Keratinocyte (primary cell): ENCODE data around the gene TOGARAM1. TPM values are rescaled to one million over a fixed set of nuclear protein-coding genes. Genes with fewer than 3 reads are reported as not detected.

Source experiments
- DNase-seq: peaks from one replicate; pipeline ENCODE4 v3.0.0-alpha.2; 2011; ENCODE audit warnings: low read depth, missing footprints, low spot score
- FAIRE-seq: peaks from 2 replicates; lab custom pipeline; 2011; peaks lifted over from hg19 to GRCh38; lab: Jason Lieb, UNC
- H2AFZ ChIP-seq: 2 replicates; pipeline ENCODE4 v1.6.0; 2012; ENCODE audit warnings: low read length, control low read depth, inconsistent platforms; ENCODE audit not compliant: control insufficient read depth
- H3K27ac ChIP-seq: 2 replicates; pipeline ENCODE4 v1.5.1; 2011; ENCODE audit warnings: low read length; ENCODE audit not compliant: control insufficient read depth, insufficient read depth
- H3K27me3 ChIP-seq: 3 replicates; pipeline ENCODE4 v1.6.0; 2011; ENCODE audit warnings: low read length; ENCODE audit not compliant: control insufficient read depth, insufficient read depth; ENCODE audit errors: extremely low read depth
- H3K36me3 ChIP-seq, 2 experiments: 2 replicates in 1 of 2; 3 replicates in 1 of 2; pipeline ENCODE4 v1.5.1; 2011; ENCODE audit warnings: low read length in 2 of 2, mild to moderate bottlenecking in 1 of 2; ENCODE audit not compliant: control insufficient read depth in 2 of 2, insufficient read depth in 2 of 2; ENCODE audit errors: extremely low read depth in 1 of 2
- H3K4me1 ChIP-seq: 3 replicates; pipeline ENCODE4 v1.5.1; 2011; ENCODE audit warnings: low read length; ENCODE audit not compliant: control insufficient read depth, insufficient read depth; ENCODE audit errors: extremely low read depth
- H3K4me2 ChIP-seq: 3 replicates; pipeline ENCODE4 v1.6.0; 2011; ENCODE audit warnings: low read depth, low read length; ENCODE audit not compliant: control insufficient read depth, insufficient read depth; ENCODE audit errors: extremely low read depth
- H3K4me3 ChIP-seq, 3 experiments: fragments of 200-600 bp in 1 of 3; sonication (generic) in 1 of 3; 2 replicates in 2 of 3; 3 replicates in 1 of 3; pipeline ENCODE4 v1.5.1; 2011 to 2016; ENCODE audit warnings: low read length in 3 of 3, mild to moderate bottlenecking in 3 of 3, control low read depth in 2 of 3, inconsistent platforms in 1 of 3, low read depth in 1 of 3, mixed read lengths in 1 of 3, mixed run types in 1 of 3, moderate library complexity in 1 of 3; ENCODE audit not compliant: control insufficient read depth in 2 of 3, insufficient read depth in 2 of 3; ENCODE audit errors: extremely low read depth in 1 of 3
- H3K79me2 ChIP-seq: 2 replicates; pipeline ENCODE4 v1.6.0; 2012; ENCODE audit warnings: low read length; ENCODE audit not compliant: control insufficient read depth, insufficient read depth
- H3K9ac ChIP-seq: 3 replicates; pipeline ENCODE4 v1.6.0; 2011; ENCODE audit warnings: low read length; ENCODE audit not compliant: control insufficient read depth, insufficient read depth; ENCODE audit errors: extremely low read depth
- H3K9me1 ChIP-seq: 3 replicates; pipeline ENCODE4 v1.6.0; 2011; ENCODE audit warnings: low read length; ENCODE audit not compliant: control insufficient read depth, insufficient read depth; ENCODE audit errors: extremely low read depth
- H3K9me3 ChIP-seq: 2 replicates; pipeline ENCODE4 v1.5.1; 2012; ENCODE audit warnings: low read depth, low read length; ENCODE audit not compliant: control insufficient read depth
- H4K20me1 ChIP-seq: 3 replicates; pipeline ENCODE4 v1.6.0; 2011; ENCODE audit warnings: low read length; ENCODE audit not compliant: control insufficient read depth, insufficient read depth; ENCODE audit errors: extremely low read depth
- EZH2 ChIP-seq: IDR thresholded peaks from one replicate; pipeline ENCODE4 v1.6.1; 2012; ENCODE audit warnings: inconsistent platforms, mild to moderate bottlenecking, low read length, moderate library complexity
- dilution Hi-C: fragments of 300-500 bp; cut with MboI; formaldehyde crosslinking; loops from one replicate; pipeline ENCODE4 v1.7.0; 2020; ENCODE audit warnings: low sequenced_read_pairs; ENCODE audit not compliant: extremely low pct_ligation_motif_present
- polyA plus RNA-seq, 5 experiments: library from polyadenylated mRNA; depleted of rRNA in 3 of 5; stranded (reverse) in 3 of 5; stranded (forward) in 1 of 5; unstranded in 1 of 5; fragments of >200 nt; gene quantifications; 1 replicate in 1 of 5; 2 replicates in 3 of 5; 3 replicates in 1 of 5; pipeline versions ENCODE4 v1.2.1 to v1.2.3, GENCODE V29; 2011 to 2012; ENCODE audit warnings: missing spikeins in 2 of 5, low read depth in 1 of 5, low replicate concordance in 1 of 5
- TF ChIP-seq, protein P1 (sequence below), 3 experiments: IDR thresholded peaks in 1 of 3; conservative IDR thresholded peaks in 1 of 3; optimal IDR thresholded peaks in 1 of 3; 2 replicates in 2 of 3; 3 replicates in 1 of 3; pipeline versions ENCODE3 to v1.5.1; 2011; ENCODE audit warnings: low read length in 3 of 3, mild to moderate bottlenecking in 3 of 3, moderate library complexity in 2 of 3, control low read depth in 1 of 3, inconsistent platforms in 1 of 3; ENCODE audit not compliant: insufficient read depth in 2 of 3; ENCODE audit errors: extremely low read depth in 1 of 3

The TOGARAM1 gene
- polyA plus RNA-seq, 1 donor (not counting 4 experiments of a cell fraction or from before 2014, with no cell fraction given), result 8.2 TPM

DNA sequence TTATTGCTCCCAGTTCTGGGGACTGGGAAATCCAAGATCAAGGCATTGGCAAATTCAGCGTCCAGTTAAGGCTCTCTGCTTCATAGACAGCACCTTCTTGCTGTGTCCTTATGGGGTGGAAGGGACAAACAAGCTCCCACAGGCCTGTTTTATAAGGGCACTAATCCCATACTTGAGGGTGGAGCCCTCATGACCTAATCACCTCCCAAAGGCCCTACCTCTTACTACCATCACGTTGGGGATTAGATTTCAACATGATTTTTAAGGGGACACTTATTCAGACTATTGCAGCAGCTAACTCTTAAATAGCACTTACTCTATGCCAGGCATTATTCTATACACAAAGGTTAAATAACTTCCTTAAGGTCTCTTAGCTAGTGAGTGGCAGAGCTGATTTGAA, 17.3 kb downstream of the TOGARAM1 start:
- Histone ChIP-seq H3K9me1 (no peaks in the 10 kb centered on the region), H3K4me2 (no peak overlapping the region), H3K27me3 (no peaks in the 10 kb centered on the region), H3K9me3 (no peaks in the 10 kb centered on the region), H3K36me3 (no peaks in the 10 kb centered on the region), H3K4me3 (no peak overlapping the region), H3K27ac (no peak overlapping the region), H4K20me1 (no peaks in the 10 kb centered on the region), H3K79me2 (peaks cover 20% of the 10 kb centered on the region), H3K9ac (no peak overlapping the region), H2AFZ (no peak overlapping the region), H3K4me1 (no peaks in the 10 kb centered on the region)
- TF ChIP-seq, protein P1, sequence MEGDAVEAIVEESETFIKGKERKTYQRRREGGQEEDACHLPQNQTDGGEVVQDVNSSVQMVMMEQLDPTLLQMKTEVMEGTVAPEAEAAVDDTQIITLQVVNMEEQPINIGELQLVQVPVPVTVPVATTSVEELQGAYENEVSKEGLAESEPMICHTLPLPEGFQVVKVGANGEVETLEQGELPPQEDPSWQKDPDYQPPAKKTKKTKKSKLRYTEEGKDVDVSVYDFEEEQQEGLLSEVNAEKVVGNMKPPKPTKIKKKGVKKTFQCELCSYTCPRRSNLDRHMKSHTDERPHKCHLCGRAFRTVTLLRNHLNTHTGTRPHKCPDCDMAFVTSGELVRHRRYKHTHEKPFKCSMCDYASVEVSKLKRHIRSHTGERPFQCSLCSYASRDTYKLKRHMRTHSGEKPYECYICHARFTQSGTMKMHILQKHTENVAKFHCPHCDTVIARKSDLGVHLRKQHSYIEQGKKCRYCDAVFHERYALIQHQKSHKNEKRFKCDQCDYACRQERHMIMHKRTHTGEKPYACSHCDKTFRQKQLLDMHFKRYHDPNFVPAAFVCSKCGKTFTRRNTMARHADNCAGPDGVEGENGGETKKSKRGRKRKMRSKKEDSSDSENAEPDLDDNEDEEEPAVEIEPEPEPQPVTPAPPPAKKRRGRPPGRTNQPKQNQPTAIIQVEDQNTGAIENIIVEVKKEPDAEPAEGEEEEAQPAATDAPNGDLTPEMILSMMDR (optimal IDR thresholded peaks at IDR 0.05 in 1 of 3, IDR thresholded peaks at IDR 0.05 in 1 of 3, conservative IDR thresholded peaks at IDR 0.05 in 1 of 3; ENCODE audit: extremely low read depth in 1 of 3, insufficient read depth in 2 of 3, low read length in 3 of 3), result no peak
- TF ChIP-seq EZH2, result no peak
- DNase-seq, result no peak
- dilution Hi-C loops, result no loop called here
- no peak for FAIRE-seq

DNA sequence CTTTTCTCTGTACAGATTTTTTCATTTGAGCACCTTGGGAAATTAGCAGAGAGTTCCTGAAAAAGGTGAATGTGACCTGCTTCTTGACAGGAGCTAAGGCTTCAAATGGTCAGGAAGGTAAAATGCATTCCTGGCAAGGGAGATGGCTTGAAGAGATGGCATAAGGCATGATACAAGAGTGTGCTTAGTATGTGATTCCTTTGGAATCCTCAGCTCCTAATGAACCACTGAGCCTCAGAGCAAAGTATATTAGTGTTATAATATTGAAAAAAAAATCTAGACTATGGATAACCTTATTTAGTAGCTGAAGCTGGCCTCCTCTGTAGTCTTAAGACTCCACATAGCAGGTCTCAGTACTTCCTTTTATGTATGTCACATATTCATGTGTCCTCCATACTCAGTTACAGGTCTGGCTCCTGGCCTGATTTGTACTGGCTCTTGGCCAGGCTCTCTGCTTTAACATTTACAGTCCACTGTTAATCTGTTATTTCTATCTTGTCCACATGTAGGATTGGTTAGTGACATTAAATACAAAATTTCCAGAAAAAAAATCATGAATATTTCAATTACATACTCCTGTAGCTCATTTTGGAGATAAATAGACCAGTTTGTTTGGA, 17.9 kb downstream of the TOGARAM1 start:
- dilution Hi-C loops, result no loop called here
- FAIRE-seq, result no peak
- TF ChIP-seq EZH2, result no peak
- TF ChIP-seq, protein P1 (optimal IDR thresholded peaks at IDR 0.05 in 1 of 3, IDR thresholded peaks at IDR 0.05 in 1 of 3, conservative IDR thresholded peaks at IDR 0.05 in 1 of 3; ENCODE audit: extremely low read depth in 1 of 3, insufficient read depth in 2 of 3, low read length in 3 of 3), result no peak

More for the DNA sequence above, 17.9 kb downstream of the TOGARAM1 start:
- Histone ChIP-seq H4K20me1 (no peaks in the 10 kb centered on the region), H3K4me3 (no peak overlapping the region), H3K4me2 (no peak overlapping the region), H3K27ac (no peak overlapping the region), H3K4me1 (no peaks in the 10 kb centered on the region), H3K9me3 (no peaks in the 10 kb centered on the region), H3K36me3 (no peaks in the 10 kb centered on the region), H3K9ac (no peak overlapping the region), H3K79me2 (peaks cover 14% of the 10 kb centered on the region), H3K9me1 (no peaks in the 10 kb centered on the region), H2AFZ (no peak overlapping the region), H3K27me3 (no peaks in the 10 kb centered on the region)
- DNase-seq, result no peak
